Loucy (cell line): ENCODE results near the gene PRKN.

Experiments used
- H2AFZ ChIP-seq: fragments of 200-600 bp; sonication (generic); 2 replicates; pipeline ENCODE4 v1.6.0; 2016; ENCODE audit warnings: antibody characterized with exemption, mild to moderate bottlenecking, low read length, moderate library complexity
- H3F3A ChIP-seq: fragments of 200-600 bp; 2 replicates; pipeline ENCODE4 v1.6.0; 2016; ENCODE audit warnings: antibody characterized with exemption, low read depth, mild to moderate bottlenecking
- H3K27me3 ChIP-seq: fragments of 200-600 bp; sonication (generic); 2 replicates; pipeline ENCODE4 v1.6.1; 2014; ENCODE audit warnings: low read length, mild to moderate bottlenecking; ENCODE audit not compliant: insufficient read depth, poor library complexity, severe bottlenecking
- H3K36me3 ChIP-seq: fragments of 200-600 bp; sonication (generic); 2 replicates; pipeline ENCODE4 v1.6.1; 2016; ENCODE audit warnings: low read length; ENCODE audit not compliant: insufficient read depth
- H3K4me1 ChIP-seq: fragments of 200-600 bp; sonication (generic); 2 replicates; pipeline ENCODE4 v1.5.1; 2014; ENCODE audit warnings: low read length, mild to moderate bottlenecking; ENCODE audit not compliant: insufficient read depth, poor library complexity, severe bottlenecking
- H3K4me2 ChIP-seq: fragments of 200-600 bp; sonication (generic); 2 replicates; pipeline ENCODE4 v1.6.0; 2014; ENCODE audit warnings: antibody characterized with exemption, low read length, low read depth, mild to moderate bottlenecking; ENCODE audit not compliant: poor library complexity, severe bottlenecking
- H3K4me3 ChIP-seq: fragments of 200-600 bp; sonication (generic); 2 replicates; pipeline ENCODE4 v1.5.1; 2014; ENCODE audit warnings: low read length, mild to moderate bottlenecking, mixed read lengths; ENCODE audit not compliant: poor library complexity, severe bottlenecking
- H3K79me2 ChIP-seq: fragments of 200-600 bp; sonication (generic); 2 replicates; pipeline ENCODE4 v1.6.1; 2014; ENCODE audit warnings: low read length; ENCODE audit not compliant: insufficient read depth
- H3K9ac ChIP-seq: fragments of 200-600 bp; sonication (generic); 2 replicates; pipeline ENCODE4 v1.6.0; 2014; ENCODE audit warnings: mild to moderate bottlenecking, low read depth, low read length, moderate library complexity; ENCODE audit not compliant: poor library complexity, severe bottlenecking
- H3K9me2 ChIP-seq: fragments of 200-600 bp; sonication (generic); replicated peaks from 2 replicates; pipeline ENCODE4 v1.6.1; 2016; ENCODE audit warnings: low read depth, low read length, mixed read lengths
- H3K9me3 ChIP-seq: fragments of 200-600 bp; sonication (generic); 2 replicates; pipeline ENCODE4 v1.6.1; 2014; ENCODE audit warnings: mild to moderate bottlenecking, antibody characterized with exemption, low read length, low read depth; ENCODE audit not compliant: insufficient read depth
- H4K20me1 ChIP-seq: fragments of 200-600 bp; sonication (generic); 2 replicates; pipeline ENCODE4 v1.6.0; 2014; ENCODE audit warnings: antibody characterized with exemption, low read length, mild to moderate bottlenecking; ENCODE audit not compliant: insufficient read depth, poor library complexity, severe bottlenecking
- EZH2phosphoT487 ChIP-seq: fragments of 200-600 bp; IDR thresholded peaks from 2 replicates; pipeline ENCODE4 v1.6.1; 2018; ENCODE audit warnings: antibody characterized with exemption, mild to moderate bottlenecking, moderate library complexity, borderline replicate concordance
- TF ChIP-seq, protein P1 (sequence below): fragments of 200-600 bp; sonication (generic); conservative IDR thresholded peaks from 2 replicates; pipeline ENCODE4 v1.5.1; 2014; ENCODE audit warnings: mild to moderate bottlenecking, antibody characterized with exemption, low read length

The PRKN gene

GRCh38 chr6:161366301-161366923 lies 1361.2 kb downstream of the PRKN start:
- H3K9me3 ChIP-seq: peaks cover 8% of the 10 kb centered on the region; the same call in 1 of the 2 replicates
- no peaks in the 10 kb centered on the region for H3F3A ChIP-seq
- no peaks in the 10 kb centered on the region for H3K4me1 ChIP-seq
- no peaks in the 10 kb centered on the region for H4K20me1 ChIP-seq
- TF ChIP-seq, protein P1, sequence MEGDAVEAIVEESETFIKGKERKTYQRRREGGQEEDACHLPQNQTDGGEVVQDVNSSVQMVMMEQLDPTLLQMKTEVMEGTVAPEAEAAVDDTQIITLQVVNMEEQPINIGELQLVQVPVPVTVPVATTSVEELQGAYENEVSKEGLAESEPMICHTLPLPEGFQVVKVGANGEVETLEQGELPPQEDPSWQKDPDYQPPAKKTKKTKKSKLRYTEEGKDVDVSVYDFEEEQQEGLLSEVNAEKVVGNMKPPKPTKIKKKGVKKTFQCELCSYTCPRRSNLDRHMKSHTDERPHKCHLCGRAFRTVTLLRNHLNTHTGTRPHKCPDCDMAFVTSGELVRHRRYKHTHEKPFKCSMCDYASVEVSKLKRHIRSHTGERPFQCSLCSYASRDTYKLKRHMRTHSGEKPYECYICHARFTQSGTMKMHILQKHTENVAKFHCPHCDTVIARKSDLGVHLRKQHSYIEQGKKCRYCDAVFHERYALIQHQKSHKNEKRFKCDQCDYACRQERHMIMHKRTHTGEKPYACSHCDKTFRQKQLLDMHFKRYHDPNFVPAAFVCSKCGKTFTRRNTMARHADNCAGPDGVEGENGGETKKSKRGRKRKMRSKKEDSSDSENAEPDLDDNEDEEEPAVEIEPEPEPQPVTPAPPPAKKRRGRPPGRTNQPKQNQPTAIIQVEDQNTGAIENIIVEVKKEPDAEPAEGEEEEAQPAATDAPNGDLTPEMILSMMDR: no peak
- TF ChIP-seq EZH2phosphoT487: no peak
- no peaks in the 10 kb centered on the region for H3K79me2 ChIP-seq
- H3K4me2 ChIP-seq: no peak overlapping the region
- H3K9ac ChIP-seq: no peak overlapping the region
- no peak overlapping the region for H2AFZ ChIP-seq
- H3K4me3 ChIP-seq: no peak overlapping the region
- H3K9me2 ChIP-seq: no peaks in the 10 kb centered on the region
- no peaks in the 10 kb centered on the region for H3K27me3 ChIP-seq
- H3K36me3 ChIP-seq: no peaks in the 10 kb centered on the region

- Histone ChIP-seq H3K36me3 (no peaks in the 10 kb centered on the region), H3K9me3 (peaks cover 8% of the 10 kb centered on the region; the same call in 1 of the 2 replicates), H2AFZ (no peak overlapping the region), H3K9me2 (no peaks in the 10 kb centered on the region), H3K79me2 (no peaks in the 10 kb centered on the region), H3K4me2 (no peak overlapping the region), H3K27me3 (no peaks in the 10 kb centered on the region), H3K9ac (no peak overlapping the region), H3K4me3 (no peak overlapping the region), H4K20me1 (no peaks in the 10 kb centered on the region), H3F3A (no peaks in the 10 kb centered on the region), H3K4me1 (no peaks in the 10 kb centered on the region)
- TF ChIP-seq, protein P1: no peak
- no peak for TF ChIP-seq EZH2phosphoT487
These were observed 1361.9 kb downstream of the PRKN start for GRCh38 chr6:161365633-161366032.

DNA sequence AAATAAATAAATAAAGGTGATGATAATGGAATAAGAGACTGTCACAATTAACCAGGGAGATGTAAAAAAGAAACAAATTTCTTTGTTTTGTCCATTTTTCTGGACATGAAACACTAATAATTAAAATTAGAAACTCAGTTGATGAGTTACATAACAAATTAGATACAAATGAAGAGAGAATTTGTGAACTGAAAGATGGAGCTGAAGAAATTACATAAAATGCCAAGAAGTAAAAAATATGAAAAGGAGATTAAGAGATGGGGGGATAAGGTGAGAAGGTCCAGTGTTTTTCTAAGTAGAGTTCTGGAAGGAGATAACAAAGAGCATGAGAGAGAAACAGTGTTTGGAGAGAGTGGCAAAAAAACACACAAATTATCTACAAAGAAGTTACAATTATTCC lies 1364.3 kb downstream of the PRKN start:
- no peak for TF ChIP-seq EZH2phosphoT487
- TF ChIP-seq, protein P1: no peak
- Histone ChIP-seq H3K9me3 (peaks cover 10% of the 10 kb centered on the region; the same call in 1 of the 2 replicates), H3K9ac (no peak overlapping the region), H4K20me1 (no peaks in the 10 kb centered on the region), H3K4me2 (no peak overlapping the region), H3F3A (no peaks in the 10 kb centered on the region), H3K79me2 (no peaks in the 10 kb centered on the region), H3K36me3 (no peaks in the 10 kb centered on the region), H3K9me2 (no peaks in the 10 kb centered on the region), H3K4me3 (no peak overlapping the region), H3K27me3 (no peaks in the 10 kb centered on the region), H2AFZ (no peak overlapping the region), H3K4me1 (no peaks in the 10 kb centered on the region)
